ENCODE results near the gene ZNF334. TPM values are rescaled to one million over a fixed set of nuclear protein-coding genes. Genes with fewer than 3 reads are reported as not detected.

ZNF334 gene
- total RNA-seq, 1 experiment from 2014 or later = 0.11 TPM

GRCh38 chr20:46551522-46552381 is 38.4 kb upstream of the ZNF334 start:
- no peak for DNase-seq (ENCODE audit: low read depth in 1 of 2, low spot score in 2 of 2)
- Histone ChIP-seq H3K27me3 (replicated peaks) (no peaks in the 10 kb centered on the region), H3K4me1 (replicated peaks) (no peaks in the 10 kb centered on the region), H3K4me3 (no peak overlapping the region), H3K36me3 (no peaks in the 10 kb centered on the region), H3K9me3 (replicated peaks) (no peaks in the 10 kb centered on the region), H3K27ac (no peak overlapping the region)

GRCh38 chr20:46550461-46550860 is 37.1 kb upstream of the ZNF334 start, which contains the start of gene OCSTAMP:
TSS of gene OCSTAMP (minus strand) at chr20:46550654. CDS start at chr20:46550560, 94 bp downstream.
- Histone ChIP-seq H3K27ac (no peak within 1 kb of the TSS), H3K27me3 (replicated peaks) (no peaks in the 10 kb centered on the region), H3K36me3 (no peaks in the 10 kb centered on the region), H3K4me3 (no peak within 1 kb of the TSS), H3K4me1 (replicated peaks) (no peaks in the 10 kb centered on the region), H3K9me3 (replicated peaks) (no peaks in the 10 kb centered on the region)
- no peak for DNase-seq (ENCODE audit: low read depth in 1 of 2, low spot score in 2 of 2)

- Histone ChIP-seq H3K9me3 (replicated peaks) (no peaks in the 10 kb centered on the region), H3K27me3 (replicated peaks) (no peaks in the 10 kb centered on the region), H3K4me3 (no peak overlapping the region), H3K4me1 (replicated peaks) (no peaks in the 10 kb centered on the region), H3K27ac (no peak overlapping the region), H3K36me3 (no peaks in the 10 kb centered on the region)
- no peak for DNase-seq (ENCODE audit: low read depth in 1 of 2, low spot score in 2 of 2)
Measured at GRCh38 chr20:46549188-46549972, 36.0 kb upstream of the ZNF334 start.

DNA sequence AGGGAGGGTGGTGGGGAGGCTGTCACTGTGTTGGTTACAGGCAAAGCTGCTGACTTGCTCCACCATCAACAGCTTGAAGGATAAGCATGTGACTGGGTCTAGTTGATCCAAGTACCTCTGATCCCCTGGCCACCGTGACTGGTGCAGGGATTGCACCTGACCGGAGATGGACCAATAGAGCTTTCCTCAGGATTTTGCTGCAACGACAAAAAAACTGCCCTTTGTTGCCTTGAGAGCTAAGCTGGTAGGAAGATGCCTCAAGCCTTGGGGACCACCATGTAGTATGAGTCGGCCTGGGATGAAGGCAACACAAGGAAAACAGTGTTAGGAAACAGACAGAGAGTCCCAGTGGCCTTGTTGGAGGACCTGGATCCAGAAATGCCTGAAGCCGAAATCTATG is 35.3 kb upstream of the ZNF334 start:
- Histone ChIP-seq H3K4me1 (replicated peaks) (no peaks in the 10 kb centered on the region), H3K36me3 (no peaks in the 10 kb centered on the region), H3K9me3 (replicated peaks) (no peaks in the 10 kb centered on the region), H3K4me3 (no peak overlapping the region), H3K27ac (no peak overlapping the region), H3K27me3 (replicated peaks) (no peaks in the 10 kb centered on the region)
- DNase-seq (ENCODE audit: low read depth in 1 of 2, low spot score in 2 of 2) = no peak

GRCh38 chr20:46547995-46548394 is 34.6 kb upstream of the ZNF334 start:
- Histone ChIP-seq H3K4me1 (replicated peaks) (no peaks in the 10 kb centered on the region), H3K27me3 (replicated peaks) (no peaks in the 10 kb centered on the region), H3K4me3 (no peak overlapping the region), H3K9me3 (replicated peaks) (no peaks in the 10 kb centered on the region), H3K36me3 (no peaks in the 10 kb centered on the region), H3K27ac (no peak overlapping the region)
- DNase-seq (ENCODE audit: low read depth in 1 of 2, low spot score in 2 of 2) = no peak

DNA sequence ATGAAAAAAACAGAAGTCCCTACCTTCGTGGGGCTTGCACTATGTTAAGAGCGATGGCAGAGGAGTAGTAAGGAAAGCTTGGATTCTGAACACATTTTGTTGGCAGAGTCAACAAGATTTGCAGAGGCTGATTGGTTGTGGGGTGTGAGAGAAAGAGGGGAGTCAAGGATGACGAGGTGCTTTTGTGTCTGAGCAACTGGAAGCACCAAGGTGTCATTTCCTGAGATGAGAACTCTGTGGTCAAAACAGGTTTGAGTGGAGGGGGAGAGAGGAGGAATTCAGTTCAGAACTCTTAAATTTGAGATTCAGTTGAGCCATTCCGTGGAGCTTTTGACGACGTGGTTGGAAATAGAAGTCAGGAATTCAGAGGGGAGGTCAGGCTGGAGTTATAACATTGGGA is 33.6 kb upstream of the ZNF334 start:
- 0 out of 2 replicates have a peak, but pooled peaks cover 1% of the 10 kb centered on the region for H3K27me3 ChIP-seq (replicated peaks)
- no peaks in the 10 kb centered on the region for H3K4me1 ChIP-seq (replicated peaks)
- DNase-seq (ENCODE audit: low read depth in 1 of 2, low spot score in 2 of 2) = no peak
- no peak overlapping the region for H3K27ac ChIP-seq
- no peaks in the 10 kb centered on the region for H3K36me3 ChIP-seq
- no peak overlapping the region for H3K4me3 ChIP-seq
- no peaks in the 10 kb centered on the region for H3K9me3 ChIP-seq (replicated peaks)

- DNase-seq (ENCODE audit: low read depth in 1 of 2, low spot score in 2 of 2) = no peak
- H3K36me3 ChIP-seq = no peaks in the 10 kb centered on the region
- H3K9me3 ChIP-seq (replicated peaks) = no peaks in the 10 kb centered on the region
- H3K4me3 ChIP-seq = no peak overlapping the region
- H3K27me3 ChIP-seq (replicated peaks) = 0 out of 2 replicates have a peak, but pooled peaks cover 2% of the 10 kb centered on the region
- no peak overlapping the region for H3K27ac ChIP-seq
- no peaks in the 10 kb centered on the region for H3K4me1 ChIP-seq (replicated peaks)
Measured at GRCh38 chr20:46546298-46546697, 32.9 kb upstream of the ZNF334 start.

- H3K36me3 ChIP-seq = no peaks in the 10 kb centered on the region
- 0 out of 2 replicates have a peak, but pooled peaks cover 2% of the 10 kb centered on the region for H3K27me3 ChIP-seq (replicated peaks)
- no peaks in the 10 kb centered on the region for H3K9me3 ChIP-seq (replicated peaks)
- no peak overlapping the region for H3K27ac ChIP-seq
- no peaks in the 10 kb centered on the region for H3K4me1 ChIP-seq (replicated peaks)
- no peak for DNase-seq (ENCODE audit: low read depth in 1 of 2, low spot score in 2 of 2)
- H3K4me3 ChIP-seq = no peak overlapping the region
Measured at GRCh38 chr20:46545827-46546138, 32.4 kb upstream of the ZNF334 start.

- H3K27me3 ChIP-seq (replicated peaks) = 0 out of 2 replicates have a peak, but pooled peaks cover 2% of the 10 kb centered on the region
- no peak overlapping the region for H3K27ac ChIP-seq
- H3K4me3 ChIP-seq = no peak overlapping the region
- H3K36me3 ChIP-seq = no peaks in the 10 kb centered on the region
- no peaks in the 10 kb centered on the region for H3K4me1 ChIP-seq (replicated peaks)
- DNase-seq (ENCODE audit: low read depth in 1 of 2, low spot score in 2 of 2) = no peak
- no peaks in the 10 kb centered on the region for H3K9me3 ChIP-seq (replicated peaks)
Measured at GRCh38 chr20:46545077-46545826, 31.9 kb upstream of the ZNF334 start.

- no peak for DNase-seq (ENCODE audit: low read depth in 1 of 2, low spot score in 2 of 2)
- Histone ChIP-seq H3K27ac (no peak overlapping the region), H3K4me3 (no peak overlapping the region), H3K9me3 (replicated peaks) (no peaks in the 10 kb centered on the region), H3K36me3 (no peaks in the 10 kb centered on the region), H3K27me3 (replicated peaks) (peaks cover 2% of the 10 kb centered on the region; the same call in 1 of the 2 replicates), H3K4me1 (replicated peaks) (no peaks in the 10 kb centered on the region)
Measured at GRCh38 chr20:46544576-46544975, 31.2 kb upstream of the ZNF334 start.

GRCh38 chr20:46543959-46544358 is 30.6 kb upstream of the ZNF334 start:
- Histone ChIP-seq H3K36me3 (no peaks in the 10 kb centered on the region), H3K9me3 (replicated peaks) (no peaks in the 10 kb centered on the region), H3K27ac (no peak overlapping the region), H3K4me3 (no peak overlapping the region), H3K4me1 (replicated peaks) (no peaks in the 10 kb centered on the region), H3K27me3 (replicated peaks) (peaks cover 2% of the 10 kb centered on the region; the same call in 1 of the 2 replicates)
- DNase-seq (ENCODE audit: low read depth in 1 of 2, low spot score in 2 of 2) = no peak

GRCh38 chr20:46543033-46543432 is 29.7 kb upstream of the ZNF334 start:
- Histone ChIP-seq H3K36me3 (no peaks in the 10 kb centered on the region), H3K9me3 (replicated peaks) (no peaks in the 10 kb centered on the region), H3K27me3 (replicated peaks) (peaks cover 2% of the 10 kb centered on the region; the same call in 1 of the 2 replicates), H3K4me1 (replicated peaks) (no peaks in the 10 kb centered on the region), H3K27ac (no peak overlapping the region), H3K4me3 (no peak overlapping the region)
- DNase-seq (ENCODE audit: low read depth in 1 of 2, low spot score in 2 of 2) = no peak

DNA sequence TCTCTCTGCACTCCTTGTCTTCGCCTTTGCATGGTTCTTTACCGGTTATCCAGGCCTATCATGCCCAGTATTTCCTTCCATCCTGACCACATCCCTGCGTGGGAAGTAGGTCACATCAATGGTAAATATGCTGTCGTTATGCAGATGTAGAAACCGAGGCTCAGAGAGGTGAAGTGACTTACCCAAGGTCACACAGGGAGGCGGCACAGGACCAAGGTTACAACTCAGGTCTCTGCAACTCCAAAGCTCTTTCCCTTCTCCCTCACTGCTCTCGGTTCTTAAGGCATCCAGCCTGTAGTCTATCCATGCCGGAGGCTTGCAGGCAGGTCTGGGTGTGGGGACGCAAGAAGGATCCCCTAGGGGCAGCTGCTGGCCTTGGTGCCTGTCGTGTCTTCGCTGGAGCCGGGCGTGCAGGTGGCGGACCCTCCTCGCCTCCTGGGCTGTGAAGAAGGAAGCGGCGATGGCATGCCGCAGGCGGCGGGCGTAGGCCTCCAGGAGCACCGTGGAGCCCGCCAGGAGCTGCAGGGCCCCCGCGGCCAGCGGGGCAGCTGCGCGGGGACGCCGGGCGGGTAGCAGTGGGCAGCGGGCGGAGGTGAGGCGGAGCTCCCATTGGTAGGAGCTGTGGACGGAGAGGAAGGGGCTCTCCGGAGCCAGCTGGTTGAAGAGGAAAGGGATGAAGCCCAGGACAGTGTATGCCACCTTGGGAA is 28.0 kb upstream of the ZNF334 start:
- H3K4me1 ChIP-seq (replicated peaks) = no peaks in the 10 kb centered on the region
- H3K4me3 ChIP-seq = no peak overlapping the region
- no peaks in the 10 kb centered on the region for H3K36me3 ChIP-seq
- no peak overlapping the region for H3K27ac ChIP-seq
- H3K27me3 ChIP-seq (replicated peaks) = peaks cover 2% of the 10 kb centered on the region; the same call in 1 of the 2 replicates
- H3K9me3 ChIP-seq (replicated peaks) = no peaks in the 10 kb centered on the region
- DNase-seq (ENCODE audit: low read depth in 1 of 2, low spot score in 2 of 2) = no peak
